Left lung (tissue), 10 donors: ENCODE results near the gene STIM2. TPM values are rescaled to one million over a fixed set of nuclear protein-coding genes. Genes with fewer than 3 reads are reported as not detected.

Experiments
- ATAC-seq: fragments of 200-7000 bp; cut with Tn5 transposase; one replicate; pipeline ENCODE4 v1.9.1; 2020; ENCODE audit warnings: moderate library complexity
- DNase-seq, 4 donors: peaks; one replicate each; pipeline ENCODE4 v3.0.0-alpha.2; 2013 to 2020
- H3K27ac ChIP-seq, 2 donors: fragments of 200-600 bp; sonication (generic) in 1 of 2; one replicate each; pipeline versions ENCODE4 v1.5.0 to v1.8.0; 2020 to 2021
- H3K27me3 ChIP-seq, 2 donors: fragments of 200-600 bp; sonication (generic) in 1 of 2; one replicate each; pipeline versions ENCODE4 v1.5.0 to v1.8.0; 2020 to 2021
- H3K36me3 ChIP-seq, 2 donors: fragments of 200-600 bp; sonication (generic) in 1 of 2; one replicate each; pipeline versions ENCODE4 v1.5.0 to v1.8.0; 2020 to 2021
- H3K4me1 ChIP-seq, 2 donors: fragments of 200-600 bp; one replicate each; pipeline ENCODE4 v1.8.0; 2021
- H3K4me3 ChIP-seq, 2 donors: fragments of 200-600 bp; sonication (generic) in 1 of 2; one replicate each; pipeline versions ENCODE4 v1.5.0 to v1.8.0; 2020 to 2021; ENCODE audit warnings: mild to moderate bottlenecking in 1 of 2
- H3K9me3 ChIP-seq, 2 donors: fragments of 200-600 bp; sonication (generic) in 1 of 2; one replicate each; pipeline versions ENCODE4 v1.5.0 to v1.8.0; 2020 to 2021
- intact Hi-C, 2 donors: fragments of 100-400 bp; cut with DNase I; formaldehyde crosslinking; loops; one replicate each; pipeline versions ENCODE4 v1.11.2 to v1.14.2; 2022
- polyA plus RNA-seq, 6 donors: library from polyadenylated mRNA; unstranded; fragments of 120-200 nt; gene quantifications; one replicate each; pipeline ENCODE4 v1.2.1, GENCODE V29; 2013; ENCODE audit not compliant: insufficient read length in 6 of 6
- total RNA-seq, 2 donors: library from RNA; stranded (reverse); fragmentation: NEBNext Ultra II Directional; extraction: Animal tissue kit (Norgen Biotek cat#: 25700); gene quantifications; one replicate each; pipeline ENCODE4 v1.2.1, GENCODE V29; 2021
- TF ChIP-seq, protein P1 (sequence below), 2 donors: fragments of 200-600 bp; sonication (generic) in 1 of 2; IDR thresholded peaks; one replicate each; pipeline versions ENCODE4 v1.5.0 to v1.8.0; 2021; ENCODE audit warnings: antibody characterized with exemption in 2 of 2
- donor health status: DM: no; HTN: yes; CAD: no.
- donor health status: DM: no; HTN: no; CAD: no.

Gene STIM2
- total and polyA plus RNA-seq, 8 donors: 29.1 to 62.7 (median 53.2) TPM

DNA sequence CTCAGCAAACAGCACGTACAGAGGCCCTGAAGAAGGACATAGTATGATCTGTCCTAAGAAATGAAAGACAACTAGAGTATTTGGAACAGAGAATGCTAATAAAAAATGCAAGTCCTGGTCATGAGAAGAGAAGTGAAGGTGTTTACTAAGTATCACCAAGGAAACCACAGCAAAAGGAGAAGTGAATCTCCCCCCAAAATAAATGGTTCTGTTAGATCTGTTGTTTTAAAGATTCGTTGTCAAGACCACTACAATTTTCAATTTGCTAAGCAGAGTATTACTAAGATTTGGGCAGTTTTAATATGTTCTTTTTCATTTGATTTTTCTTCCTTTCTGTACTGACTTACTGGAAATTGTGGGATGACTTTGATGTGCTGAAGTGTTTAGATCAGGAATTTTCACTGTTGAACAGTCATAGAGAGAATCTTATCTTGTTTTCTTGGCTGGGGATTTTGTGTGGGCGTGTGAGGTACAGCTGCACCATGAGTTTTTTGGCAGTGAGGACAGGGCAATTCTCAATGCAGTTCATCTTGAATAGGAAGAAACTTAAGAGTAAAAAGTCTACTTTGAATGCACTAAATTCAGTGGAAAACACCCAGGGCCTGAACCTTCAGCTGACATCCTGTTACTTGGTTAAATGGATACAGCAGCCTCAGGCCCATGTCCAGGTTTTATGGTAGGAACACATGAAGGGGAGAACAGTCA is 132.2 kb downstream of the STIM2 start:
- Histone ChIP-seq H3K4me1 (peaks cover 8 to 17% of the 10 kb centered on the region in 2 donors), H3K4me3 (no peak overlapping the region), H3K27ac (peak overlapping the region; percentile 8 to 24), H3K27me3 (no peaks in the 10 kb centered on the region), H3K36me3 (peaks cover 0 to 5% of the 10 kb centered on the region in 2 donors), H3K9me3 (no peaks in the 10 kb centered on the region)
- ATAC-seq (peak; percentile 68), DNase-seq (peak in 2 of 4 donors; percentile 78 to 84)
- TF ChIP-seq, protein P1, sequence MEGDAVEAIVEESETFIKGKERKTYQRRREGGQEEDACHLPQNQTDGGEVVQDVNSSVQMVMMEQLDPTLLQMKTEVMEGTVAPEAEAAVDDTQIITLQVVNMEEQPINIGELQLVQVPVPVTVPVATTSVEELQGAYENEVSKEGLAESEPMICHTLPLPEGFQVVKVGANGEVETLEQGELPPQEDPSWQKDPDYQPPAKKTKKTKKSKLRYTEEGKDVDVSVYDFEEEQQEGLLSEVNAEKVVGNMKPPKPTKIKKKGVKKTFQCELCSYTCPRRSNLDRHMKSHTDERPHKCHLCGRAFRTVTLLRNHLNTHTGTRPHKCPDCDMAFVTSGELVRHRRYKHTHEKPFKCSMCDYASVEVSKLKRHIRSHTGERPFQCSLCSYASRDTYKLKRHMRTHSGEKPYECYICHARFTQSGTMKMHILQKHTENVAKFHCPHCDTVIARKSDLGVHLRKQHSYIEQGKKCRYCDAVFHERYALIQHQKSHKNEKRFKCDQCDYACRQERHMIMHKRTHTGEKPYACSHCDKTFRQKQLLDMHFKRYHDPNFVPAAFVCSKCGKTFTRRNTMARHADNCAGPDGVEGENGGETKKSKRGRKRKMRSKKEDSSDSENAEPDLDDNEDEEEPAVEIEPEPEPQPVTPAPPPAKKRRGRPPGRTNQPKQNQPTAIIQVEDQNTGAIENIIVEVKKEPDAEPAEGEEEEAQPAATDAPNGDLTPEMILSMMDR (IDR thresholded peaks at IDR 0.05): no peak
- intact Hi-C loops: no loop called here

DNA sequence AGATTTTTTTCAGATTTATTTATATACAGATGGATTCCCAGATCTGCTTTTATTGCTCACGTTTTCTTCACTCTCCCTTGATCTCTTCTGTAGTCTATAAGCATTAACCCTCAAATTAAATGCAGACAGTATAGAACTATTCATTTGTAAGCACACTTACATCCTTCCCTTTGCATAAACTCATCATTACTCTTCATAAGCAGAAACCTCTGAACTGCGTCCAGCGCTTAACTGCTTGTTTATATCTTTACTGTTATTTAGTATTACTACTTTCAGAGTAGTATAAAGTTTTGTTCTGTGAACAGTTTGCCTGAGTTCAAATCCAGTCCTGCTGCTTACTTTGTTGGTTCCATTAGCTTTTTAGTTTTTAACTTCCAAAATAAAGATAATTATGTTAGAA is 132.9 kb downstream of the STIM2 start:
- ATAC-seq (peak; percentile 26), DNase-seq (peak in 2 of 4 donors; percentile 59 to 64)
- peak overlapping the region in 1 of 2 donors; percentile 30 for H3K27ac ChIP-seq
- no peak overlapping the region for H3K4me3 ChIP-seq
- peaks cover 8 to 17% of the 10 kb centered on the region in 2 donors for H3K4me1 ChIP-seq
- TF ChIP-seq, protein P1 (IDR thresholded peaks at IDR 0.05): no peak
- intact Hi-C loops: no loop called here
- peaks cover 0 to 5% of the 10 kb centered on the region in 2 donors for H3K36me3 ChIP-seq
- H3K9me3 ChIP-seq: no peaks in the 10 kb centered on the region
- H3K27me3 ChIP-seq: no peaks in the 10 kb centered on the region

DNA sequence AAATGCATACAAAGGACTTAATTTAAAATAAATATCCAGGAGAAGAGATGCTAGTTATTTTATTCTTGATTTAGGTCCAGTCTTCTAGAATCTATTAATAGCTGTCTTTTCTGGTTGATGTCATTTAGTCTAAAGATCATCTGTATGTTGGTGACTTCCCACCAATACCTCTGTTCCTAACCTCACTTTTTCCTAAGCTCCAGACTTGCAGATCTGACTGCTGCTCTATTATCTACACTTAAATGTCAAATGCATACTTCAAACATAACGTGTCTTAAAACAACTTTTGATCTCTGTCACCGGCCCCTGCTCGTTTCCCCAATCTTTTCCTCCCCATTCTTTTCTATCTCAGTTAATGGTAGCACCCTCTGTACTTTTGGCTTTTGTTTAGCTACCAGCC is 133.3 kb downstream of the STIM2 start:
- intact Hi-C loops: no loop called here
- no peaks in the 10 kb centered on the region for H3K27me3 ChIP-seq
- TF ChIP-seq, protein P1 (IDR thresholded peaks at IDR 0.05): no peak
- ATAC-seq (no peak), DNase-seq (no peak)
- H3K36me3 ChIP-seq: peaks cover 0 to 5% of the 10 kb centered on the region in 2 donors
- H3K9me3 ChIP-seq: no peaks in the 10 kb centered on the region
- peak overlapping the region; percentile 10 to 30 for H3K27ac ChIP-seq
- peaks cover 8 to 17% of the 10 kb centered on the region in 2 donors for H3K4me1 ChIP-seq
- H3K4me3 ChIP-seq: no peak overlapping the region

DNA sequence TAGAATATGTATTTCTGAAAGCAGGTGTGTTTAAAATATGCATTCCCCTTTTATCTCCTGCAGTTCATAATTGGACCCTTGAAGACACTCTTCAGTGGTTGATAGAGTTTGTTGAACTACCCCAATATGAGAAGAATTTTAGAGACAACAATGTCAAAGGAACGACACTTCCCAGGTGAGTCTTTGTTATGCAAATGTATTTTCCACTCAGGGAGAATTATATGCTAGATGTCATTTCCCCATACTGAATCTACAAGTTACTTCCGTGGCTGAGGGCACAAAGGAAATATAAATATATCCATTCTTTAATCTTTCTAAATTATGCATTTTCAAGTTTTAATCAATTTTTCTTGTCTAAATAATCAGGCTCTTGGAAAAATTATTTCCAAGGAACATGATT is 134.7 kb downstream of the STIM2 start:
- no peaks in the 10 kb centered on the region for H3K27me3 ChIP-seq
- H3K36me3 ChIP-seq: peaks cover 0 to 5% of the 10 kb centered on the region in 2 donors
- H3K9me3 ChIP-seq: no peaks in the 10 kb centered on the region
- no peak overlapping the region for H3K4me3 ChIP-seq
- intact Hi-C loops: no loop called here
- ATAC-seq (no peak), DNase-seq (no peak)
- TF ChIP-seq, protein P1 (IDR thresholded peaks at IDR 0.05): no peak
- H3K27ac ChIP-seq: no peak overlapping the region
- peaks cover 8 to 17% of the 10 kb centered on the region in 2 donors for H3K4me1 ChIP-seq

DNA sequence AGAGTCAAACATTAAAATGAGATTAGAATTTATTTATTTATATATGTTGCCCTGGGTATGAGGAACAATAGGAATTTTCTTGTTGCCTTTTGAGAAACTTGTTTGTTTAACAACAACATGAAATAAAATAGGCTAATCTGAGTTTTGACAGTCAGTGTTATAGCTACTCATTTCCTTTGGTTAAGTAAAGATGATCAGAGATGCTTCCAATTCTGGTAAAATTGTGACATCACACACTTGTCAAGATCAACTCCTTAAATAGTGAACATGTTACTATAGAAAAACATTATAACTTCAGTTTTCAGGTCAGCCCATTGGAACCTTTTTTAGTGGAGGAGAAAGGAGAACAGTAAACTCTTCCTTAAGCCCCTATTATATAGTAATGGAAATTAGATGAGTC is 136.1 kb downstream of the STIM2 start:
- TF ChIP-seq, protein P1 (IDR thresholded peaks at IDR 0.05): no peak
- Histone ChIP-seq H3K27ac (no peak overlapping the region), H3K36me3 (peaks cover 0 to 5% of the 10 kb centered on the region in 2 donors), H3K4me3 (no peak overlapping the region), H3K27me3 (no peaks in the 10 kb centered on the region), H3K9me3 (no peaks in the 10 kb centered on the region), H3K4me1 (peaks cover 8 to 17% of the 10 kb centered on the region in 2 donors)
- ATAC-seq: no peak
- DNase-seq: no peak
- intact Hi-C loops: no loop called here
